ENCODE results near the gene LHX1. TPM values are rescaled to one million over a fixed set of nuclear protein-coding genes. Genes with fewer than 3 reads are reported as not detected.
A peak's percentile ranks its signal among the peaks of the same experiment; 100 is the strongest.

LHX1 gene
- total and polyA plus RNA-seq, 10 donors: not detected

DNA sequence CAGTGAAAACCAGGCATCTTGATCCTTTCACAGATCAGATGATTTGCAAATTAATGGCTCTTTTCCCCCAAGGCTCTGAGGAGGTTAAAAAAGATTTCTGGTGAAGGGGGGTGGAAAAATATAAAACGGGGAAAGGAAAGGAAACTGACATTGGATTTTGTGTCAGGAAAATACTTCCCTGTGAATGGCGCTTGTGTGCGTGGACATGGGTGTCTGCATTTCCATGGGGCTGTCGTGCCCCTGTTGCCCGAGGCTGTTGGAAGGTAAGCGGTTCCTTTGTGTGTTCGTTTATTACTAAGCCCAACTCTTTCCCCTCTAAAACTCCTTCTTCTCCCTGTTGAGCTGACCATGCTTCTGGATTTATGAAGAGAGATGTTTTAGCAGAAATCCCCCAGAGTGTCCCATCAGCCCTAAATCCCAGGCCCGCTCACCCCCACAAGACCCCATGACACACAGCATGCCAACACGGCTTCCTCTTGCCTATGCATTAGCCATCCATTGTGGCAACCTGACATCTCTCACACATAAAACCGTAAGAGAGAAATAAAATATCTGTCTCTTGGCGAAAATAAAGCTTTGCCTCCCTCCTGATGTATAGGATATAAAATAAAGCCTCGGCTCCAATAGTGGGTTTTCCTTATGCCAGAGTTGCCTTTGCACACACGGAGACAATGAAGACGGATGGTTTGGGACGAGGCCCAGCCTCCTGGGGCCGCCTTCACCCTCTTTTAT, 7.3 kb upstream of the LHX1 start:
- WGBS, 5 donors: 33 to 44% (median 39%) methylated on average over 16 of the region's 16 CpGs
- intact Hi-C loops (cut with DNase I; ENCODE audit: low total_unique reads): no loop called here
- Histone ChIP-seq H3K9me3 (no peaks in the 10 kb centered on the region), H3K27ac (no peak overlapping the region), H3K27me3 (replicated peaks in 1 of 7) (peaks cover 10 to 99% (median 77%) of the 10 kb centered on the region in 7 donors), H3K36me3 (no peaks in the 10 kb centered on the region), H3K4me1 (peaks cover 31 to 60% (median 49%) of the 10 kb centered on the region in 6 donors), H3K4me3 (no peak overlapping the region)
- TF ChIP-seq POLR2AphosphoS5 (IDR thresholded peaks at IDR 0.05) (no peak), POLR2A (IDR thresholded peaks at IDR 0.05) (no peak)
- TF ChIP-seq, protein P1, sequence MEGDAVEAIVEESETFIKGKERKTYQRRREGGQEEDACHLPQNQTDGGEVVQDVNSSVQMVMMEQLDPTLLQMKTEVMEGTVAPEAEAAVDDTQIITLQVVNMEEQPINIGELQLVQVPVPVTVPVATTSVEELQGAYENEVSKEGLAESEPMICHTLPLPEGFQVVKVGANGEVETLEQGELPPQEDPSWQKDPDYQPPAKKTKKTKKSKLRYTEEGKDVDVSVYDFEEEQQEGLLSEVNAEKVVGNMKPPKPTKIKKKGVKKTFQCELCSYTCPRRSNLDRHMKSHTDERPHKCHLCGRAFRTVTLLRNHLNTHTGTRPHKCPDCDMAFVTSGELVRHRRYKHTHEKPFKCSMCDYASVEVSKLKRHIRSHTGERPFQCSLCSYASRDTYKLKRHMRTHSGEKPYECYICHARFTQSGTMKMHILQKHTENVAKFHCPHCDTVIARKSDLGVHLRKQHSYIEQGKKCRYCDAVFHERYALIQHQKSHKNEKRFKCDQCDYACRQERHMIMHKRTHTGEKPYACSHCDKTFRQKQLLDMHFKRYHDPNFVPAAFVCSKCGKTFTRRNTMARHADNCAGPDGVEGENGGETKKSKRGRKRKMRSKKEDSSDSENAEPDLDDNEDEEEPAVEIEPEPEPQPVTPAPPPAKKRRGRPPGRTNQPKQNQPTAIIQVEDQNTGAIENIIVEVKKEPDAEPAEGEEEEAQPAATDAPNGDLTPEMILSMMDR (IDR thresholded peaks at IDR 0.05 in 8 of 11, conservative IDR thresholded peaks at IDR 0.05 in 3 of 11): no peak
- DNase-seq: no peak

DNA sequence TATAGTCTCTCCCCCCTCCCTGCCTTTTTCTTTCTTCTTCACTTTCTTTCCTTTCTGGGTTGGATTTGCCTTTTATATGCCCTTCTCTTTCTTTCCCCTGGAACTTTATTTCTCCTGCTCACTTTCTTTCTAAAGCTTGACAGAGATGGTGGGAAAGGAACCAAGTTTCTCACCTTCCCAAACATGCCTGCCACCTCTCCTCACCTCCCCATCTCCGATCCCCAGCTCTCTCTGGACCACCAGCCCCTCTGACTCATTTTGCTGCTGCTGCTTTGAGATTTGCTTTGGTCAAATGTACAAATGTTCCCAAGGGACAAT, 6.7 kb upstream of the LHX1 start:
- Histone ChIP-seq H3K4me1 (peaks cover 32 to 65% (median 54%) of the 10 kb centered on the region in 6 donors), H3K9me3 (no peaks in the 10 kb centered on the region), H3K4me3 (no peak overlapping the region), H3K36me3 (no peaks in the 10 kb centered on the region), H3K27ac (no peak overlapping the region), H3K27me3 (replicated peaks in 1 of 7) (peaks cover 13 to 99% (median 82%) of the 10 kb centered on the region in 7 donors)
- no peak for DNase-seq
- 69 to 82% (median 76%) methylated on average over 1 of the region's 1 CpG for WGBS, 5 donors
- intact Hi-C loops (cut with DNase I; ENCODE audit: low total_unique reads): no loop called here
- no peak for TF ChIP-seq POLR2AphosphoS5 (IDR thresholded peaks at IDR 0.05)
- no peak for TF ChIP-seq POLR2A (IDR thresholded peaks at IDR 0.05)
- TF ChIP-seq, protein P1 (IDR thresholded peaks at IDR 0.05 in 8 of 11, conservative IDR thresholded peaks at IDR 0.05 in 3 of 11): no peak

DNA sequence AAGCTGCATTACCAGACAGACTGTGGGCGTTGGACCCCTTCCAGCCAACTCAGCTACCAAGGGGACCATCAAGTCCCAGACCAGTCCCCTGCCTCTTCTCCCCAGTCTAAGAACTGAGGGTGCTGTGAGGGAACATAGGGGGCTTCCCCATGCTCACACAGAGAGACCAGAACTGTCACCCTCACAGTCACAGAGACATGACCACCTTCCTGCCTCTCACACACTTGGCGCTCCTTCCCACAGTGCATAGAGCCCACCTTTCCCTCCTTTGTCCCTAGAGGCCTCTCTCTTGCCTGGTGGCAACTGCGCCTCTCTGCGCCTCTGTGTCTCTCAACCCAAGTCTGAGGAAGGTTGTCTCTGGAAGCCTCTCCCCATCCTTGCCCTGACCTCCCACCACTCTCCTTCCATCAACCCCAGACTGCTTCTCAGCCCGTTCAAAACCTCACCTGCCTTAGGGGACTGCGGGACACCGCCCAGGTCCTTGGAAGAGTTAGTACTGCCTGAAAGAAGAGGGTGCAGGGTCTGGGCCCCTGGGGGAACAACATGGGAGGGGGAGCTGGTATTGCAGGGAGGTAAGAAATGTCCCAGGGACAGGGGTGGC, 6.1 kb upstream of the LHX1 start:
- no peaks in the 10 kb centered on the region for H3K36me3 ChIP-seq
- H3K9me3 ChIP-seq: no peaks in the 10 kb centered on the region
- intact Hi-C loops (cut with DNase I; ENCODE audit: low total_unique reads): no loop called here
- H3K27me3 ChIP-seq (replicated peaks in 1 of 7): peaks cover 16 to 100% (median 89%) of the 10 kb centered on the region in 7 donors
- H3K4me1 ChIP-seq: peaks cover 38 to 72% (median 61%) of the 10 kb centered on the region in 6 donors
- peak overlapping the region in 1 of 8 donors; percentile 57 for H3K4me3 ChIP-seq
- no peak overlapping the region for H3K27ac ChIP-seq
- TF ChIP-seq, protein P1 (IDR thresholded peaks at IDR 0.05 in 8 of 11, conservative IDR thresholded peaks at IDR 0.05 in 3 of 11): no peak
- TF ChIP-seq POLR2A (IDR thresholded peaks at IDR 0.05) (no peak), POLR2AphosphoS5 (IDR thresholded peaks at IDR 0.05) (no peak)
- DNase-seq: no peak
- WGBS, 5 donors: 41 to 60% (median 44%) methylated on average over 6 to 7 of the region's 7 CpGs

DNA sequence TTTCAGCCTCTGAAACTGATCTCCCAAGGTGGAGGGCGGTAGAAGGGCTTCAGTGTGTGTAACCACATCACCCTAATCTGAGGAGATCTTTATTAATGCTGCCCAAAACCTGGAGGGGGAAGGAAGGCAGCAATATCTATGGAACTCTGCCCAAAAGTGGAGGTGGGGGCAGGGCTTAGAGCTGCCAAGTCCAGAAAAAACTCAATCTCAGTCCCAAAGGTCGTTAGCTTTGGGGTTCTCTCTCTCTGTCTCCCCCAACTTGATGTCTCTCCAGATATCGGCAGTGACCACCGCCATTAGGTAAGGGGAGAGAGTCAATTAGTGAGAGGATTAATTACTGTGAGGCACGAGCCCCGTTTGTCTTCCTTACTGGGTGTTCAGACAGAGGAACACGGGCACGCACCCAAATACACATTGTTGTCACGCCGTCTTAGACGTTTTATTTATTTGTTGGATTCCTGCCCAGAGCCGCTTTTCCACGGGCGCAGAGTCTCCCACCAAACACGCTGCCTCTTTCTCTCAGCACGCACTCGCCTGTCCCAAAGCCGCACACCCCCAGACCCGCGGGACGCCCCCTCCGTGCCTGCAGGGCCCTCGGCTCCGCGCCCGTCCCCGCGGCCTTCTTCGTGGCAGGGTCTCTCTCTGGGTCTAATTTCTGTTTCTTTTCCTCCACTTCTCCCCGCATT, 5.4 kb upstream of the LHX1 start:
- H3K4me1 ChIP-seq: peaks cover 44 to 78% (median 67%) of the 10 kb centered on the region in 6 donors
- DNase-seq: no peak
- no peaks in the 10 kb centered on the region for H3K9me3 ChIP-seq
- peak overlapping the region in 4 of 8 donors; percentile 8 to 57 (median 20) for H3K4me3 ChIP-seq
- no peak overlapping the region for H3K27ac ChIP-seq
- H3K36me3 ChIP-seq: no peaks in the 10 kb centered on the region
- intact Hi-C loops (cut with DNase I; ENCODE audit: low total_unique reads): no loop called here
- WGBS, 5 donors: 3 to 7% (median 4%) methylated on average over 30 of the region's 30 CpGs
- peaks cover 22 to 100% (median 95%) of the 10 kb centered on the region in 7 donors for H3K27me3 ChIP-seq (replicated peaks in 1 of 7)
- TF ChIP-seq POLR2AphosphoS5 (IDR thresholded peaks at IDR 0.05) (no peak), POLR2A (IDR thresholded peaks at IDR 0.05) (no peak)
- TF ChIP-seq, protein P1 (IDR thresholded peaks at IDR 0.05 in 8 of 11, conservative IDR thresholded peaks at IDR 0.05 in 3 of 11): no peak
